ENCODE results near the gene CCNY.

GRCh38 chr10:35417313-35417625 is 81.0 kb downstream of the CCNY start:
- TF ChIP-seq CTCF (IDR thresholded peaks at IDR 0.05; ENCODE audit: low read depth, low read length, poor library complexity, severe bottlenecking) = no peak
- no peak for TF ChIP-seq EZH2phosphoT487 (IDR thresholded peaks at IDR 0.05; ENCODE audit: borderline replicate concordance, low read length)

All from DOHH2 (cell line).